ENCODE results near the gene EXOC1L.

Gene EXOC1L

GRCh38 chr4:55884851-55885219, 65.2 kb downstream of the EXOC1L start:
- no peak for DNase-seq
